ENCODE results near the gene TM4SF4.

Gene TM4SF4

DNA sequence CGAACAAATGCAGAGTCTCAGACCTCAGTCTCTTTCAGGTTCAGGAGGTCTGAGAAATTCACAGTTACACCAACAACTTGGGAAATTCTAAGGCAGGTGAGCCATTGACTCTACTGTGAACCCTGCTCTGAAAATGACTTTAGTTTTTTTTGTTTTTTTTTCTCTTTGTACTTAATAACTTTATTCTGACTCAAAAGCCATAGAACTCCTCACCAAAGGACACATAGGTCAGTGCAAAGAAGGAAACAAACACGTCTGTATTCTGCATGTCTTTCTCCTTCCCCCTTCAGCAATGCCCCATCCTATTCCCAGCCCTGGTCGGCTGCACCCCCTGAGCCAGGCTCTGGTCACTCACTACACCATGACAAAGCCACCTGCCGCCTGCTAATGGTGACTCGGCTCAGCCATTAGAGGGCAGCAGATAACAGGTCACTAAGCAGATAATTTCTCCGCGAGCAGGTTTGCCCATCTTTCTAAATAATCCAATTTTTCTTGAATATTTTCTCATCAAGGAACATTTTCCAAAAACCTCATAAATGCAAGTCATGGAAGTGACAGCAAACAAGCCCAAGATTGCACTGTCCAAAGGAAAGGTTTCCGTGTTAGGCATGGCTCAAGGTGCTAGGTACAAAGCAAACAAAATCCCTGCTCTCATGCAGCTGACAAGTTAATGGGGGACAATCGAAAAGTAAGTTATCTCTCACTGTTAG lies 37.7 kb downstream of the TM4SF4 start:
- DNase-seq (ENCODE audit: low read depth) = peak; percentile 62

DNA sequence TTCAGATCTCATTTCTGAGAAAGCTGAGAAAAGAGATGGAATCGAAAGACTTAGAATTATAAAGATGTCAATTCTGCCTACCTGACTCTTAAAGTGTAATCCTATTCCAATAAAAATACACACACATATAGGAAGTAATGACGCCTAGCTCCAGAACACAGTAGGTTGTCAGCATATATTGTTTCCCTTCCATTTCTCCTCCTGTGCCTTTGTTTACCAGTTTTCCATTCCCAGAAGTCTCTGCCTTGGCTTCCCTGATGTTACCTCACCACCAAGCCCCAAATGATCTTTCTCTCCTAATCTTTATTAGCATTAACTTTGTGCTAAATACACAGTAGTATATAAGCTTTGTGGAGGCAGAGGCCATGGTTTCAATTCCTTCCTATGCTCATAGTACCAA lies 40.0 kb downstream of the TM4SF4 start:
- DNase-seq (ENCODE audit: low read depth) = no peak

GRCh38 chr3:149515249-149515648 lies 40.8 kb downstream of the TM4SF4 start:
- no peak for DNase-seq (ENCODE audit: low read depth)

DNA sequence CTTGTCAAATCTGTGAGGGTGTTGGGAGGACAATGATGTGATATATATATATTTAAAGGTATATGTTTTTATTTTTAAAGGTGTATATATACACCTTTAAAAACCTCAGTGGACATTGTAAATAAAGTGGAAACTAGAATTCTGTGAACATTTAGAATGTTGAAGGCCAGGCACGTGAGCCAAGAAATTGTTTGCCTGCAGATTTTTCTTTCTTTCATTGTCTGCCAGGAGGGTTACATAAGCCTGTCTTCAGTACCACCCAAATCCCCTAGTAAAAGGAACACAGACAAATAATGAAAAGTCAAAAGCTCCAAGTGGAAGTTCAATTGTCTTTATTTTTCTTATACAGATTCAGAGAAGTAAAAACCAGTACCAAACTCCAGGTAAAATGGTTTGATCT lies 42.4 kb downstream of the TM4SF4 start:
- no peak for DNase-seq (ENCODE audit: low read depth)

DNA sequence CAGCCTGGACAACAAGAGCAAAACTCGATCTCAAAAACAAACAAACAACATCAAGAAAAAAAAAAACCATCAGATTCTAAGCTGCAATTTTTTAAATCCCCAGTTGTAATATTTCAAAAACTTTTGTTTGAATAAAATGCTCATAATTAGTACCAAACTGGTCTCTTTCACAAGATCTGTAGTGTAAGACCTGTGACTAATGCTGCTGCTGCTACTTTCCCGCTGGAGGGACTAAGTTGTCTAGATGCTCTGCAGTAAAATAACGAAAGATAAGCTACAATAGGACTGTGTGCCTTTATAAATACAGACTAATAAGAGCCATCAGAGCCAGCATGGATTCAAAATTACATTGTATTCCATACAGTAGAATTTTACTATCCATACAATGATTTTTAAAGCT lies 45.4 kb downstream of the TM4SF4 start:
- DNase-seq (ENCODE audit: low read depth) = peak; percentile 79

DNA sequence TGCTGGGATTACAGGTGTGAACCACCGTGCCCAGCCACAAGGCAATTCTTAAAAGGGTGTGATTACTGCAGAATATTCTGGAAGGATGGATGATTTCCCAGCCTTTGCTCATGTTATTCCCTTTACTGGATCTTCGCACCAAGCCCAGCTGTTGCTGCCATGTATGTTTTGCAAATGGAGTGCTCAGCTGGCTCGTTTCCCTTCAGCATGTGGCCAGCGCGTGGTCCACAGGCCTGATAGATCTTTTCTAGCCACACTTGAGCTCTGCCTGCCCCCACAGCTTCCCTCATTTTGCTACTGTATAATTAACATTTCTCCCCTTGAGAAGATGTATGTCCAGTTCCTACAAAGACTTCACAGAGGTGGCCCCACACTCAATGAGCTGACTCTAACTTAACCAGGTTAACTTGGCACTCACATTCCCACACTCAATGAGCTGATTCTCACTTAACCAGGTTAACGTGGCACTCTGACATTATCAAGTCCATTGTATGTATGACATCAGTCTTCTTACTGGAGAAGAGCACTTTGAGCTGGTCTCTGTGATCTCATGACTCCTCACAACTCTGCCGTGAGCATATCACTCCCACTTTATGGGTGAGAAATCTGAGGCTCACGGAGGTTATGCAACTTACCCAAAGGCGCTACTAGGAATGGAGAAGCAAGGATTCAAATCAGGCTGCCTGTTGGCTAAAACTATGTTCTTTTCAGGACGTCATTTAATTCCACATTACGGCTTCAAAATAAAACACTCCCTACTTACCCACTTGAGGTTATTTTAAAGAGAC lies 49.2 kb downstream of the TM4SF4 start:
- no peak for DNase-seq (ENCODE audit: low read depth)

DNA sequence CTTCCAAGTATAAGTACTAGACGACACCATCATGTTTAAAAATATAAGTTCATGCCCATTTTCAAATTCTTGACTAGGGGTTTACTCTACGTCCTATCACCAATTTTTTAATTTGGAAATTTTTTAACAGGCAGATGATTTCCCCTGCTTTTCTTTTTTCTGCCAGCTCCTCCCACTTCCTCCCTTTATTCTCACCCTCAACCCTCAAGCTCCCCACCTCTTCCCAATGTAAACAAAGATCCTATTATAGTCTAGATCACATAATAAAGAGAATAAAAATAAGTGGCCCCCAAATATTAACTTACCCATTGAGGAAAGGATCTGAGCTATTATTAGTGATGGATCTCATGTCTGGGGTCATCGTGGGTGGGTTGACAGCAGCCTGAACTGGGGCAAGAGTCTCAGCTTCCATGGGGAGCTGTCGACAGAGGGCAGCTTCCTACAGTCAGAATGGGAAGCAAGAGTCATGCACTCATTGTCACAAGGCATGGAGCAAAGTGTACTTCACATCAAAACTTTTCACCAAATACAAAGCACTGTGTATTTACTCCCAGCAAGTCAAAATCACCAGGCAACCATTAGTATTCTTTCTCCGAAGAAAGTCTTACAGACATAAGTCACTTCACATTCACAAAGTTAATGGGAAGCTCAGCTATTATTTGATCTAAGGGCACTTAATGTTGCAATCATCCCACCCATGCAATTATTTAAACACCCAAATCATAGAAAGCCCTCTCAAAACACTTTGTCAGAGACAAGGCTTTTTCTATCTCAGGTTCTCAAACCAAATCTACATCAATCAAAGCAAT lies 53.2 kb downstream of the TM4SF4 start:
- DNase-seq (ENCODE audit: low read depth) = peak; percentile 41

DNA sequence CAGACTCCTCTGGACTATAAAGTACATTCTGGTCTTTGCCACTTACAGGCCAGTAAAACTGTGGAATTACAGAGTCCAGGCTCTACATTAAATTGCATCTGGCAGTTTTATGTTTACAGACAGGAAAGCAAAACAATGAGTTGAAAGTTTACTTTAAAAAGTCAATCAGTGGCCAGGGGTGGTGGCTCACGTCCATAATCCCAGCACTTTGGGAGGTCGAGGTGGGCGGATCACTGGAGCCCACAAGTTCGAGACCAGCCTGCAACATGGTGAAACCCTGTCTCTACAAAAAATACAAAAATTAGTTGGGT lies 53.8 kb downstream of the TM4SF4 start:
- no peak for DNase-seq (ENCODE audit: low read depth)

DNA sequence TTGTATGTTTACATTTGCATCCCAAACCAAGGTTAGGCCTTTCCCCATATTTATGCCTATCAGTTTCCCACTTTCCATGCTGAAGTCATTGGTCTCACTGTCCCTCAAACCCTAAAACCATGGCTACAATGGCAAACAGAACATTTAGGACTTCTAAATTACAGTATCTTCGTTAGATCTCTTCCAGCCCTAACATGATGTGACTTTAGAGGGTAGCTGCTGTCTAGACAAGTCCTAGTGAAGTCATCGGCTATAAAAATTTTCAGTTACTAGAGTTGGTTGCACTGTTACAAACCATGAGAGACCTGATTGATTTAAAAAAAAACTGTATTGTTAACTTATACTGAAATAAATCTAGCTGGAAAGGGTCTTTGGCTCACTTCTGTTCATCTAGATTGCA lies 54.6 kb downstream of the TM4SF4 start:
- peak; percentile 25 for DNase-seq (ENCODE audit: low read depth)

DNA sequence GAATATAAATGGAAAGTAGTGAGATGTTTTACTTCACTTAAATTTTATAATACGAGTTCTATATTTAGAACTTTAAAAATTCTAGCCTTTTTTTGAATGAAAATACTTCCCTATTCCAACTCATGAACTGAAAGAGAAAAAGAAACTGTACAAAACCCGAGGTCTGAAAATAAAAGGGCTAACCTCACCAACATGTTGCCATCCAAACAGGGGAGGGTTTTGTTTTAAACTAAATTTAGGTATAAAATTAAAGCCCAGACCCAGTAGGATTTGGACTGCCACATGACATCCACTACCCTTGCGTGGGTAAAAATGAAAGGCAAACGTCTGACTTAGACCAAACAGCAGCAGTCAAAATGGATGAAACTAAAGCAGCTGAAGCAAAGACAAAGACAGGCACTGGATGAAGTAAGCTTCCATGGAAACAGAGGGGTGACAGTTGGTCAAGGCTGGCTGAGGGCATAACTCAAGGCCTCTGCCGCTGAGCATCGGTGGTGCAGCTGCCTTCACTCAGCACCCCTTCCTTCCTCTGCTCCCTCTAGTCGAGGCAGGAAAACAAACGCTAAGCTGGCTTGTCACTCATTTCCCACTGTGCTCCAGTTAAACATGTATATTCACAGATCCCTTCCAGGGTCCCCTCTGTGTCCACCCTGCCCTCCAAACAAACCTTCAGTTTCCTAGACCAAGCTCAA lies 58.1 kb downstream of the TM4SF4 start:
- DNase-seq (ENCODE audit: low read depth) = no peak

DNA sequence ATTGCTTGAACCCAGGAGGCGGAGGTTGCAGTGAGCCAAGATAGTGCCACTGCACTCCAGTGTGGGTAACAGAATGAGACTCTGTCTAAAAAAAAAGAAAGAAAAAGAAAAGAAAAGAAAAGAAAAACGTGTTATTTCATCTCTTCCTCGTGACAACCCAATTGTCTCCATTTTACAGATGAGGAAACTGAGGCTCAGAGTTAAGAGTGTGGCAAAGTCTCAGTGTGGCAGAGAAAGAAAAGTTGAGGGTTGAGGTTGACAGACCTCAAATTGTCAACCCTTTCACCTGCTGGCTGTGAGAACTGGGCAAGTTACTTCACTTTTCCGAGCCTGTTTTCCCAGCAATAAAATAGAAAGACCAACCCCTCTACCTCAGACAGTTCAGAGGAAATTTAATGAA lies 59.6 kb downstream of the TM4SF4 start:
- no peak for DNase-seq (ENCODE audit: low read depth)

GRCh38 chr3:149534671-149535332 lies 60.3 kb downstream of the TM4SF4 start:
- DNase-seq (ENCODE audit: low read depth) = peak; percentile 70

GRCh38 chr3:149535333-149535685 lies 60.8 kb downstream of the TM4SF4 start:
- DNase-seq (ENCODE audit: low read depth) = no peak

DNA sequence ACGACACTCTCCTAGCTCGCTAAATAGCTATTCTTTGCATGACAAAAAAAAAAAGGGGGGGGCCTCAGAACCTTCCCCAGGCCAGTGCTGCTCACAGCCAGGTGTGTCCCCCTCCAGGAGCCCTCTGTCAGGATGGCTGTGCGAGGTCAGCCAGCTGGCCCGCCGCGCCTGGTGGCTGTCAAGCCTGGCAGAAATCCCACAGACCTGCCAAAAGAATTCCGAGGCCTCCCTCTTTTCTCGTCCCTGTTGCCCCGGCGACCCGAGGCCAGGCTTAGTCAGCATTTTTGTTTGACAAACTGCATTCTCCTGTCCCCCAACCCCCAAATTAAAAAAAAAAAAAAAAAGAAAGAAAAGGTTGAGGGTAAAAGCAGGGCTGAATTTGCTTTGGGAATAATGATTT lies 61.9 kb downstream of the TM4SF4 start:
- DNase-seq (ENCODE audit: low read depth) = peak; percentile 48

DNA sequence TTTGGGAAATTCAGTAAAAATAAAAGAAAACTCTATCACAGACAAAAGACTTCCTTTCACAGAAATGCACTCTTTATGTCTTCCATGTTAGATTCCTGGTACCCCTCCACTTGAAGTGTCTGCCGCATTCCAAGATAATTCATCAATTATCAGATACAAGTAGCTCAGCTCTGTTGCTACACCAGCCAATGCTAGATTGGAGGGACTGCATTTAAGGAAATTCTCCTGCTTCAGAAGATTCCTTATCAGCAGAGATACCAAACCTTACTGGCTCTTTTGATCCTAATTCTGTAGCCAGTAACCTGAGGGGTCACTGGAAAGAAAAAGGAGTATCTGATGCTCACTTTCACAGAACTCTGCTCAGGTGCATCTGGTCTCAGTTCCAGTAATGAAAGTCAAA lies 63.9 kb downstream of the TM4SF4 start:
- no peak for DNase-seq (ENCODE audit: low read depth)

DNA sequence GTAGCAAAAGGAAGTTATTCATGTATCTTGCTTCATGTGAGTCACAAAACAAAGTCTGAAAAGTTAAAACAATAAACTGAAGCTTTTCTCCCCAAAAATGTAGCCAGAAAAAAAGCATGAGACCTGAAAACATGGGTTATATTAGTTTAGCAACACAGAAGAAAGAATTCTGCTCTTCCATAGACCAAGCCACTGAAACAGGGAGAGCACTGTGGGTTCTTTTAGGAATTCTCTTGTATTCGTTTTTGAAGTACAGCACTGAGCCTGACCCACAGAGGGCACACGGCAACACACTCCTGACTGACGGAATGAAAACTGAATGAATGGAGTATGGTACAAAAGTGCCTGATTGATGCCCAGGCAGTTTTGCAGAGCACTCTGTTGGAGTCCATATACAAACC lies 66.6 kb downstream of the TM4SF4 start:
- peak; percentile 27 for DNase-seq (ENCODE audit: low read depth)

DNA sequence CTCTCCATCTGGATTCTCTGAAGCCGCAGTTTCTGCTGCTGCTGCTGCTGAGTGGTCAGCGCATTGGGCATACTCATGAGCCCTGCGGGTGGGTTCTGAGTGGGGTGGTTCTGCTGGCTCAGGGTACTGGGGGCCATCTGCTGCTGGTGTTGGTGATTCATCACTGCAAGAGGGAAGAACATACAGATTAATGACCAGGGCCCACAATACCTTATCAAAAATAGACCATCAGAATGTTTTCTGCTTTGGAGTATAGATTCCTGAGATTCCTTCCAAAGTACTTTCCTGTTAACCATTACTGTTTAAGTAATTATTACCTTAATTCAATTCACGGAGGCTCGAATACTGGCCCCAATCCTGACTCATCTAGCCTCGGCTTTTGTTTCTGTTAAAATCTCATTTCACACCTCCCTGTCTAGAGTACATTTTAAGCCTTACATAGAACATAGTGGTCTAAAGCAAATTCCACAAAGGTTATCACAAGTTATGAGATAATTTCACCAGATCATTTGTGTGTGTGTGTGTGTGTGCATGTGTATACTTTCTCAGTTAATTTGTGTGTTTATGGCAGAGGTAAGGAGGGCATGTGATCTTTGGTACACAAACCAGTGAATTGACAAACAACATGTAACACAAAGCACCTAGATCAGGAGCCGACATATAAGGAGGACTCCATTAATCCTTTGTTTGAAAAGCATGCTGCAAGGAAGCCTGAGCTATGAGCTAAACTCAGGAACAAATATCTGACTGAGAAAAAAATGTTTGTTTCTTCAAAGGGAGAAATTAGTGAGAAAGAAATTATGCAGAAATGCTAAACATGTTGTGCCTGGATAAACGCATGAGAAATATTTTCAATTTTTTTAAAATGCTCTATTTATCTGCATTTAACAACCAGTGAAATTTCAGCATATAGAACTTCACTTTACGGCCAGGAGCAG lies 68.1 kb downstream of the TM4SF4 start:
- DNase-seq (ENCODE audit: low read depth) = no peak

DNA sequence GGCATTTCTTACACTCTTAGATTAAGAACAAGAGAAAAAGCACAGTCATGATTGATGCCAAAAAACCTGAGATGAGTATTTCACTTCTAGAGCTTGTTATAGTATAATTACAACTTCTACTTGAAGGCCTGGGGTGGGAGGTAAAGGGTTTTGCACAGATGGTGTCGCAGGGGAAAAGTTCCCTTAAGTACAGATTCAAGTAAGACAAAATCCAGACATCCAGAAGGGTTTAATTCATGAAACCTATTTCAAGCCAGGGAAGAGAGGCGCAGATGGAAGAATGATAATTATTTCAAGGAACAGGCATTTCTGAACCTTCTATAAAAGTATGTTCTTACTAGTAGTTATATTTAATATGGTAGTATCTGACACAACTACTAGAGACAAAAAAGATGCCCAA lies 70.6 kb downstream of the TM4SF4 start:
- DNase-seq (ENCODE audit: low read depth) = no peak

- DNase-seq (ENCODE audit: low read depth) = peak; percentile 71
Observed at GRCh38 chr3:149547413-149547812, 72.9 kb downstream of the TM4SF4 start.

DNA sequence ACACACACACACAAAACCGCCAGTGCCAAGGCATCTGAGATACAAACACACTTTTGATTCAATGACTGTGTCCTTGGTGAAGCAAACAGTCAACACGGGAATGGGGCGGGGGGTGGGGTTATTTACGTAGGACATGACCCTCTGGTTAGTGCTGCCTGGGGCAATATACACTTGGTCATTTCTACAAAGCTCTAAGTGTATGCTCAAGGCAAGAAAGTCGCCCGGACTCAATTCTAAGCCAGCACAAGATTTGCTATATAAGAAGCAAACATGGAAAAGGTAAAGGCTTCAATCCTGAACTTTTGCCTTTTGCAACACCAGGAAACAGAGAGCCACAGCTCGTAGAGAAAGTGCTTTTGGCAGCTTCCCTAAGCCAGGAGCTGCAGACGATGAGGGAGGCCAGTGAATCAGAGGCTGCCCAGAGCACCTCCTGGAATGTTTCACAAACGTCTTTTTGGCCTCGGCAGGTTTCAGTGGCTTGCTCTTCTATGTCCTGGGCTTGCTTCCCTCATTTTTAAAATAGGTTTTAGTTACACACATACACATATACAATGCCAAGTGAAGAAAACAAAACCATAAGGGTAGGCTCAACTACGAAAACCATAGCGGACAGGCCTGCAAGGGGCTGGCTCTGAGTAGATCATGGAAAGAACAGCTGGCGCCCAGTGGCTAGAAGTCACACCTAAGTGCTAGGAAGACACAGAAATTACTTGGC lies 73.6 kb downstream of the TM4SF4 start:
- peak; percentile 88 for DNase-seq (ENCODE audit: low read depth)
